H9 (cell line): ENCODE results near the gene ZNF564. TPM values are rescaled to one million over a fixed set of nuclear protein-coding genes. Genes with fewer than 3 reads are reported as not detected.

ENCODE experiments used
- DNase-seq: peaks from one replicate; pipeline ENCODE4 v3.0.0-alpha.2; 2017
- H2AFZ ChIP-seq: one replicate; pipeline ENCODE4 v1.6.1; 2013; ENCODE audit warnings: mild to moderate bottlenecking, low read length, control low read depth, moderate library complexity
- H2AK5ac ChIP-seq: 2 replicates; pipeline ENCODE4 v1.6.1; 2013; ENCODE audit warnings: low read length, control low read depth, mixed read lengths; ENCODE audit not compliant: insufficient read length
- H2BK120ac ChIP-seq: one replicate; pipeline ENCODE4 v1.6.1; 2013; ENCODE audit warnings: low read depth, mild to moderate bottlenecking, low read length, control low read depth, inconsistent platforms; ENCODE audit not compliant: poor library complexity, severe bottlenecking
- H2BK12ac ChIP-seq: 2 replicates; pipeline ENCODE4 v1.6.1; 2013; ENCODE audit warnings: low read length, control low read depth, mixed read lengths, low read depth; ENCODE audit not compliant: insufficient read length
- H2BK15ac ChIP-seq: 2 replicates; pipeline ENCODE4 v1.6.1; 2013; ENCODE audit warnings: low read depth, low read length, control low read depth
- H2BK20ac ChIP-seq: one replicate; pipeline ENCODE4 v1.6.1; 2013; ENCODE audit warnings: low read depth, mild to moderate bottlenecking, low read length, control low read depth, inconsistent platforms; ENCODE audit not compliant: poor library complexity, severe bottlenecking
- H2BK5ac ChIP-seq: 2 replicates; pipeline ENCODE4 v1.6.1; 2013; ENCODE audit warnings: low read length, control low read depth, mixed read lengths; ENCODE audit not compliant: insufficient read length
- H3K14ac ChIP-seq: 2 replicates; pipeline ENCODE4 v1.6.1; 2013; ENCODE audit warnings: low read length, control low read depth; ENCODE audit not compliant: insufficient read depth
- H3K18ac ChIP-seq: 2 replicates; pipeline ENCODE4 v1.6.1; 2013; ENCODE audit warnings: low read depth, mild to moderate bottlenecking, mixed read lengths, low read length, control low read depth; ENCODE audit not compliant: insufficient read length
- H3K23ac ChIP-seq: 2 replicates; pipeline ENCODE4 v1.6.1; 2013; ENCODE audit warnings: low read length, control low read depth, mixed read lengths, low read depth; ENCODE audit not compliant: insufficient read length
- H3K23me2 ChIP-seq: 2 replicates; pipeline ENCODE4 v1.6.1; 2013; ENCODE audit warnings: low read depth, mild to moderate bottlenecking, mixed read lengths, low read length, control low read depth; ENCODE audit not compliant: insufficient read length, poor library complexity, severe bottlenecking
- H3K27ac ChIP-seq: 2 replicates; pipeline ENCODE4 v1.5.1; 2013; ENCODE audit warnings: low read length, control low read depth, mixed read lengths, low read depth; ENCODE audit not compliant: insufficient read length
- H3K27me3 ChIP-seq: 2 replicates; pipeline ENCODE4 v1.6.1; 2013; ENCODE audit warnings: low read length, control low read depth, inconsistent platforms; ENCODE audit not compliant: insufficient read depth
- H3K4ac ChIP-seq: 2 replicates; pipeline ENCODE4 v1.6.1; 2013; ENCODE audit warnings: low read depth, mild to moderate bottlenecking, control low read depth, inconsistent platforms, low read length, moderate library complexity
- H3K4me1 ChIP-seq: 2 replicates; pipeline ENCODE4 v1.6.1; 2013; ENCODE audit warnings: low read length, control low read depth, inconsistent platforms; ENCODE audit not compliant: insufficient read depth
- H3K4me2 ChIP-seq: 2 replicates; pipeline ENCODE4 v1.6.1; 2013; ENCODE audit warnings: low read length, control low read depth, mixed read lengths; ENCODE audit not compliant: insufficient read length, insufficient read depth
- H3K56ac ChIP-seq: 2 replicates; pipeline ENCODE4 v1.6.1; 2013; ENCODE audit warnings: low read depth, mild to moderate bottlenecking, mixed read lengths, low read length, control low read depth; ENCODE audit not compliant: insufficient read length
- H3K79me1 ChIP-seq: 2 replicates; pipeline ENCODE4 v1.6.1; 2013; ENCODE audit warnings: low read depth, mild to moderate bottlenecking, moderate library complexity, low read length, control low read depth, inconsistent platforms; ENCODE audit not compliant: insufficient read depth, poor library complexity, severe bottlenecking
- H3K79me2 ChIP-seq: 2 replicates; pipeline ENCODE4 v1.6.1; 2013; ENCODE audit warnings: low read length, control low read depth, inconsistent platforms; ENCODE audit not compliant: insufficient read depth
- H3K9ac ChIP-seq: 2 replicates; pipeline ENCODE4 v1.6.1; 2013; ENCODE audit warnings: low read length, control low read depth, mixed read lengths; ENCODE audit not compliant: insufficient read length; ENCODE audit errors: extremely low read depth
- H3K9me3 ChIP-seq: one replicate; pipeline ENCODE4 v1.6.1; 2013; ENCODE audit warnings: low read depth, low read length, inconsistent platforms; ENCODE audit not compliant: control insufficient read depth
- H3T11ph ChIP-seq: one replicate; pipeline ENCODE4 v1.6.1; 2013; ENCODE audit warnings: mild to moderate bottlenecking, low read length, control low read depth, inconsistent platforms
- H4K20me1 ChIP-seq: one replicate; pipeline ENCODE4 v1.6.1; 2013; ENCODE audit not compliant: control insufficient read depth, insufficient read length, insufficient read depth
- H4K5ac ChIP-seq: 2 replicates; pipeline ENCODE4 v1.6.1; 2013; ENCODE audit warnings: low read depth, mild to moderate bottlenecking, mixed read lengths, low read length, control low read depth; ENCODE audit not compliant: insufficient read length
- H4K8ac ChIP-seq: replicated peaks from 2 replicates; pipeline ENCODE4 v1.6.1; 2013; ENCODE audit warnings: low read length, control low read depth, mixed read lengths, low read depth; ENCODE audit not compliant: insufficient read length
- H4K91ac ChIP-seq: 2 replicates; pipeline ENCODE4 v1.6.1; 2013; ENCODE audit warnings: low read depth, mild to moderate bottlenecking, moderate library complexity, mixed read lengths, low read length, control low read depth; ENCODE audit not compliant: insufficient read length
- H3K27ac Mint-ChIP-seq, 3 experiments: 2 replicates in 2 of 3; 3 replicates in 1 of 3; pipeline ENCODE4 v1.8.0; 2020 to 2021; ENCODE audit warnings: mixed read lengths in 3 of 3, mild to moderate bottlenecking in 1 of 3, moderate library complexity in 1 of 3
- H3K27me3 Mint-ChIP-seq: 2 replicates; pipeline ENCODE4 v1.8.0; 2021; ENCODE audit warnings: low read depth, mild to moderate bottlenecking, moderate library complexity, mixed read lengths
- H3K36me3 Mint-ChIP-seq, 3 experiments: 2 replicates in 2 of 3; 3 replicates in 1 of 3; pipeline ENCODE4 v1.8.0; 2020 to 2021; ENCODE audit warnings: low read depth in 3 of 3, mixed read lengths in 3 of 3; ENCODE audit not compliant: insufficient read depth in 1 of 3
- H3K4me1 Mint-ChIP-seq, 2 experiments: 2 replicates each; pipeline ENCODE4 v1.8.0; 2020; ENCODE audit warnings: mixed read lengths in 2 of 2
- H3K4me3 Mint-ChIP-seq, 2 experiments: 2 replicates in 1 of 2; 3 replicates in 1 of 2; pipeline ENCODE4 v1.8.0; 2020 to 2021; ENCODE audit warnings: mild to moderate bottlenecking in 2 of 2, mixed read lengths in 2 of 2, moderate library complexity in 1 of 2
- H3K9me3 Mint-ChIP-seq, 2 experiments: 2 replicates in 1 of 2; 3 replicates in 1 of 2; pipeline ENCODE4 v1.8.0; 2020; ENCODE audit warnings: mild to moderate bottlenecking in 2 of 2, mixed read lengths in 2 of 2, moderate library complexity in 1 of 2
- CTCF ChIP-seq: fragments of 200-600 bp; sonication (generic); conservative IDR thresholded peaks from 3 replicates; pipeline ENCODE4 v1.8.0; 2021; ENCODE audit warnings: antibody characterized with exemption, mild to moderate bottlenecking
- WGBS: extraction: QIAGEN DNeasy Blood & Tissue Kit; methylation state at CpG from one replicate; pipeline ENCODE4 v1.1.7; 2013; ENCODE audit warnings: missing lambda C conversion rate, low lambda C conversion rate, mixed read lengths; ENCODE audit not compliant: insufficient read length; ENCODE audit errors: extremely low coverage; 5-methylcytosine and 5-hydroxymethylcytosine counted together
- total RNA-seq: library from RNA; stranded (reverse); gene quantifications from 2 replicates; pipeline ENCODE4 v1.2.1, GENCODE V29; 2021

The ZNF564 gene
- total RNA-seq, 1 experiment from 2014 or later: 11.3 TPM

- Histone ChIP-seq H2BK5ac (no peak overlapping the region), H2AFZ (no peak overlapping the region), H3K27ac (no peak overlapping the region), H3K27me3 (no peaks in the 10 kb centered on the region), H3K4ac (no peak overlapping the region), H3T11ph (no peak overlapping the region), H2BK15ac (no peak overlapping the region), H3K23ac (no peak overlapping the region), H2BK20ac (no peak overlapping the region), H3K23me2 (no peaks in the 10 kb centered on the region), H3K4me1 (no peaks in the 10 kb centered on the region), H3K79me2 (no peaks in the 10 kb centered on the region), H3K79me1 (no peaks in the 10 kb centered on the region), H4K8ac (no peak overlapping the region), H4K91ac (no peak overlapping the region), H3K14ac (no peak overlapping the region), H3K4me2 (no peak overlapping the region), H3K9me3 (no peaks in the 10 kb centered on the region), H2BK12ac (no peak overlapping the region), H2AK5ac (no peak overlapping the region), H3K9ac (no peak overlapping the region), H3K18ac (no peak overlapping the region), H4K20me1 (no peaks in the 10 kb centered on the region), H3K56ac (no peak overlapping the region), H2BK120ac (no peak overlapping the region), H4K5ac (no peak overlapping the region)
- Mint-ChIP-seq H3K4me1 (peaks cover 0 to 2% of the 10 kb centered on the region in 2 experiments; a peak in 1 of 4 replicates), H3K4me3 (no peak overlapping the region), H3K27me3 (no peaks in the 10 kb centered on the region), H3K36me3 (peaks cover 0 to 15% (median 5%) of the 10 kb centered on the region in 3 experiments; a peak in 5 of 7 replicates), H3K27ac (no peak overlapping the region), H3K9me3 (no peaks in the 10 kb centered on the region)
- no CpG with 5 or more reads among the region's 11 CpGs for WGBS
- no peak for DNase-seq
- no peak for TF ChIP-seq CTCF
These were observed 45.2 kb upstream of the ZNF564 start for GRCh38 chr19:12596485-12596884.
